ENCODE results near the gene EPHB3. TPM values are rescaled to one million over a fixed set of nuclear protein-coding genes. Genes with fewer than 3 reads are reported as not detected.
"Not testable (repeated sequence)": the region's sequence is repeated elsewhere in the genome, so short reads cannot be mapped to it uniquely, and the experiment has no call there.

Gene EPHB3
- total and polyA plus RNA-seq, 9 donors, result 2.1 to 31.0 (median 10.6) TPM

GRCh38 chr3:184610245-184610871, 48.8 kb downstream of the EPHB3 start:
- Histone ChIP-seq H3K27me3 (no peaks in the 10 kb centered on the region), H3K27ac (no peak overlapping the region), H3K4me3 (no peak overlapping the region), H3K9me3 (no peaks in the 10 kb centered on the region), H3K36me3 (no peaks in the 10 kb centered on the region), H3K4me1 (ENCODE audit: insufficient read depth) (no peaks in the 10 kb centered on the region)
- TF ChIP-seq EP300 (IDR thresholded peaks at IDR 0.05) (no peak), POLR2A (IDR thresholded peaks at IDR 0.05) (no peak), CTCF (IDR thresholded peaks at IDR 0.05) (no peak)
- intact Hi-C loops (cut with DNase I), result no loop called here
- 78 to 84% (median 81%) methylated on average over 6 of the region's 6 CpGs for WGBS, 3 donors
- DNase-seq, result peak in 1 of 5 donors; percentile 24

- 51 to 60% (median 59%) methylated on average over 8 of the region's 8 CpGs for WGBS, 3 donors
- H3K27ac ChIP-seq, result no peak overlapping the region
- intact Hi-C loops (cut with DNase I), result no loop called here
Observed at GRCh38 chr3:184611607-184612281, 50.2 kb downstream of the EPHB3 start.

DNA sequence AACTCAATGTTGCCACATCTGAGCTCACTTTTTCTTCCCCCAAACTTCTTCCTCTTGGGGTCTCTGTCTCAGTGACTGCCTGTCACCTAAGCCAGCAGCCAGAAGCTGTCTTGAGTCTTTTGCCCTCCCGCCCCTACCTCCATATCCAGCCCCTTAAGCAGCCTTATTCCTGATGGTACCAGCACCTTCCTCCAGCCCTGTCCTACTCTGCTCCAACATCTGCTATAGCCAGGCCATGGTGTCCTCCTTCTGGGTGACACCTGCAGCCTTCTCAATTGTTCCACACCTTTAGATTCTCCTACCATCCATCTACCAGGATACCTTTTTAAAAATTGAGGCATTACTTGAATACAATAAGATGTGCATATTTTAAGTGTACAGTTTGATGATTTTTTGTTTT, 53.8 kb downstream of the EPHB3 start:
- TF ChIP-seq EP300 (IDR thresholded peaks at IDR 0.05) (no peak), CTCF (IDR thresholded peaks at IDR 0.05) (no peak), POLR2A (IDR thresholded peaks at IDR 0.05) (no peak)
- WGBS, 3 donors, result 95 to 100% (median 97%) methylated on average over 1 of the region's 1 CpG
- H3K4me1 ChIP-seq (ENCODE audit: insufficient read depth), result peaks cover 4% of the 10 kb centered on the region
- H3K4me3 ChIP-seq, result no peak overlapping the region
- no peak overlapping the region for H3K27ac ChIP-seq
- H3K36me3 ChIP-seq, result no peaks in the 10 kb centered on the region
- H3K27me3 ChIP-seq, result no peaks in the 10 kb centered on the region
- DNase-seq, result no peak
- no peaks in the 10 kb centered on the region for H3K9me3 ChIP-seq
- intact Hi-C loops (cut with DNase I), result loop anchor here in 1 of 4 donors (1.0 kb wide), 1 partner anchor 14 kb away; no protein-coding TSS in a partner anchor

More at GRCh38 chr3:184611607-184612281, 50.2 kb downstream of the EPHB3 start:
- Histone ChIP-seq H3K4me1 (ENCODE audit: insufficient read depth) (no peaks in the 10 kb centered on the region), H3K4me3 (no peak overlapping the region), H3K36me3 (no peaks in the 10 kb centered on the region), H3K9me3 (no peaks in the 10 kb centered on the region), H3K27me3 (no peaks in the 10 kb centered on the region)
- DNase-seq, result peak in 4 of 5 donors; percentile 61 to 74 (median 70)
- TF ChIP-seq EP300 (IDR thresholded peaks at IDR 0.05), result no peak
- no peak for TF ChIP-seq POLR2A (IDR thresholded peaks at IDR 0.05)
- no peak for TF ChIP-seq CTCF (IDR thresholded peaks at IDR 0.05)

DNA sequence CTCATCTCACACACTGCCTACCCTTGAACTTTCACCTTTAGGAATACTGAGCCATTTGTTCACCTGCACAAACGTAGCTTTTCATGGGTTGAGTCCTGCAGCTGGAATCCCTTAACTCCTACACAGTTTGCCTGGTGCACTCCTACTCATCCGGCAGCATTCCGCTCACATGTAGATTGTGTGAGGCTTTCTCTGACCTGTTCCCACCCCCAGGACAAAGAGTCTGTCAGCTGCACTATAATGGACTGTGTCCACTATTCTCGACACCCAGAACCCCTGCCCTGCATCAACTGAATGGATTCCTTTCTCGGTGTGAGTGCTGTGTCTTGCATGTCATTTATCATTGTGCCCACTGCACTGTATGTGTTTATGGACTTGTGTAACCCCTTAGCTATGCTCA, 54.9 kb downstream of the EPHB3 start:
- 18 to 24% (median 21%) methylated on average over 5 of the region's 5 CpGs for WGBS, 3 donors
- TF ChIP-seq CTCF (IDR thresholded peaks at IDR 0.05) (no peak), POLR2A (IDR thresholded peaks at IDR 0.05) (no peak), EP300 (IDR thresholded peaks at IDR 0.05) (no peak)
- no peak for DNase-seq
- Histone ChIP-seq H3K4me1 (ENCODE audit: insufficient read depth) (peaks cover 4% of the 10 kb centered on the region), H3K4me3 (no peak overlapping the region), H3K27ac (no peak overlapping the region), H3K36me3 (no peaks in the 10 kb centered on the region), H3K9me3 (no peaks in the 10 kb centered on the region), H3K27me3 (no peaks in the 10 kb centered on the region)
- intact Hi-C loops (cut with DNase I), result no loop called here

DNA sequence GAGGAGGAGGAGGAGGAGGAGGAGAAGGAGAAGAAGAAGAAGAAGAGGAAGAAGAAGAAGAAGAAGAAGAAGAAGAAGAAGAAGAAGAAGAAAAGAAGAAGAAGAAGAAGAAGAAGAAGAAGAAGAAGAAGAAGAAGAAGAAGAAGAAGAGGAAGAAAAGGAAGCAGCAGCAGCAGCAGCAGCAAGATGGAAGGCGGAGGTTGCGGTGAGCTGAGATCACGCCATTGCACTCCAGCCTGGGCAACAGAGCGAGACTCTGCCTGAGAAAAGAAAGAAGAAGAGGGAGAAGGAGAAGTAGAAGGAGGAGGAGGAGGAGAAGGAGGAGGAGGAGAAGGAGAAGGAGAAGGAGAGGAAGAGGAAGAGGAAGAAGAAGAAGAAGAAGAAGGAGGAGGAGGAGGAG, 55.7 kb downstream of the EPHB3 start:
- H3K36me3 ChIP-seq; H3K4me3 ChIP-seq; H3K27ac ChIP-seq; intact Hi-C loops (cut with DNase I); H3K4me1 ChIP-seq (ENCODE audit: insufficient read depth); H3K9me3 ChIP-seq; H3K27me3 ChIP-seq; DNase-seq: not testable (repeated sequence)
- 96% methylated on average over 4 of the region's 4 CpGs for WGBS, 3 donors
